ENCODE measurements around the gene PAK1.
A peak's percentile ranks its signal among the peaks of the same experiment; 100 is the strongest.

The PAK1 gene

DNA sequence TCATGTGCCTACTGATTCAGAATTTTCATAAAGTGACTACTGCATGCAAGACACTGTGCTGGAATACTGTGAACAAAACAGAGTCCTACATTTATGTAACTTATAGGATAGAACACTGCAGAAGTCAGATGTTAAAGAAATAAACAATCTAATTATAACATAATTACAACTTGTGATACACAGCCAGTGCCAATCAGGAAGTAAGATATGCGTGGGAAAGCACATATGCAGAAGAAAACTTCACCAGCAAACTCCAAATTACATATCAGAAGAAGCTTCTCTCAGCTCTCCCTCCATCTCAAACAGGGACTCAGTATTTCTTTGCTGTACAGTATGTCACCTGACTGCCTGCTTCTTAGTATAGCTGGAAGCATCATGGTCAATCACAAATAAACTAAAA lies 37.4 kb downstream of the PAK1 start:
- no peak for DNase-seq (ENCODE audit: low read depth in 2 of 2)

DNA sequence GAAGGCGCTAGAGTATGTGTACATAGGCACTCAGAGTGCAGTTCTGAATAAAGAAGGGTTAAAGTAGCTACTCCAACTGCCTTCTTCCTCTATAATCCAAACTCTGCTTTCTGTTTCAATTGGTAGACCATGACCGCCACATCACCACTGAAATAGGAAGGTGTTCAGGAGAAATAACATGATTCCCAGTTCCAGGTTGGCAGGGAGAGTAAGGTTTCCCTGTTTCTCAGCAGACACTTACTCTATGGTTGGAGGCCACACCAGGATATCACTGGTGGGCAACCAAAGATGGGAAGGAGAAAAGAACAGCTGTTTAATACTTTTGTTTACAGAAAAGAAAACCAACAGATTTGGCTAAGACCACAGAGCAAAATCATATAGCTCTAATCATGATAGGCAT lies 37.9 kb downstream of the PAK1 start:
- no peak for DNase-seq (ENCODE audit: low read depth in 2 of 2)

DNA sequence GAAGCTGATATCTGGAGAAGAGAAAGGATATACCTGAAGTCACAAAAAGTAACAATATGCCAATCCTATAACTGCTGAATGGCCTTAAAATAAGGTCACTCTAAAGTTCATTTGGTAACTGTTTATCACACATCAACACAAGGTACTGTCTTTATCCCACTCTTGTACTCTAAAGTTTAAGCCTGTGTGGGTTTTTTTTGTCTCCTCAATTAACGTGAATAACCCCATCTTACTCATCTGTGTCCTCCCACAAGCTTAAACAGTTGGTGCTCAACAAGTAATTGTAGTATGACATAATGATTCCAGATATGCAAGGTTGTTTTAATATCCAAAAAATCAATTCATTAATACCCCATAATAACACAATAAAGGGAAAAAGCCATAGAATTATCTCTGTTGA lies 42.1 kb downstream of the PAK1 start:
- no peak for DNase-seq (ENCODE audit: low read depth in 2 of 2)

DNA sequence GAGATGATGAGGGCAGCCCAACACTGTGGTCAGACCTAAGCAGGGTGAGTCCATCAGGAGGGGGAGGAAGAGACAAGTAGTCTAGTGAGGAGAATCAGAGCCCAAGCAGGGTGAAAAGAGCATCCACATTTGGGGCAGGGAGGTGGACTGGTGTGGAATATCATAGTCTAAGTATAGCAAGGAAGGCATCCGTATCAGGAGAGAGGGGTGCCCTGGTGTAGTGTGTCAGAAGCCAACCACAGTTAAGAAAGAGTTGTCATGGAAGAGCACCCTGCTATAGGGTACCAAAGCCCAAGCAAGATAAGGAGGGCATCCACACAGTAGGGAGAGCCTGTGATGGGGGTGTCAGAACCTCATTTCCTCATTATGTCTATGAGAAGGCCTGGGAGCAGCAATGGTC lies 45.3 kb downstream of the PAK1 start:
- DNase-seq (ENCODE audit: low read depth in 2 of 2) = no peak

DNA sequence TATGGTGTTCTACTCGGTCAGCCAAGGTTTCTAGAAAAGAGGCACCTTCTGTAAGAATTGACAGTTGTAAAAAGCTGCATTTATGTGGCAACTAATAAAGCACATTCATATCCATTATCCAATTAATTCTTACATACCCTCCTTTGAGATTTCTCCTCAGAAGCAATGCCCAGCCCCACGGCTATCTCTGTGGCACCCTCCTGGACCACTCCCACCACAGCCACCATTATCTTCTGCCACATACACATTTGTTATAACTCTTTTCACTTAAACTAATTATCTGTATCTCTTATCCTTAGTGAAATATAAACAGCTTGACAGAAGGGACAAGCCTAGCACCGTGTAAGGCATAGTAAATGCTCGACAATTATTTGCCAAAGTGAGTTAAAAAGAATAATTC lies 48.5 kb downstream of the PAK1 start:
- DNase-seq (ENCODE audit: low read depth in 2 of 2) = no peak

DNA sequence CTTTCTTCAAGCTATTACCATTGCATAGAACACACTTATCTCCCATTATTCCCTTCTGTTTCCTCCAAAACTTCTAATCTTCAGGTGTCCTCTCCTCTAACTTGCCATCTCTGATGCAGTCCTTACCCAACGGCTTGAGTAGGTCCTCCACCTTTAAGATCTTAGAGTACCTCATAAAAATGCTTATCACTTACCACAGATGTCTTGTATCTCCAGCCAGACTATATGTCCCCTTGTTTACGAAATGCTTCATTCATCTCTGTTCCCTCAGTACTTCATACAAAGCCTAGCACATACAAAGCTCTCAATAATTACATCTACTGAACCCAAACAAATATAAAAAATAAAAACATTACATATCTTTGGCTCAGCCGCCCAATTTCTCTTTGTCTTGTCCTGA lies 49.2 kb downstream of the PAK1 start:
- DNase-seq (ENCODE audit: low read depth in 2 of 2) = no peak

- no peak for DNase-seq (ENCODE audit: low read depth in 2 of 2)
Measured at GRCh38 chr11:77423624-77424023, 50.3 kb downstream of the PAK1 start.

DNA sequence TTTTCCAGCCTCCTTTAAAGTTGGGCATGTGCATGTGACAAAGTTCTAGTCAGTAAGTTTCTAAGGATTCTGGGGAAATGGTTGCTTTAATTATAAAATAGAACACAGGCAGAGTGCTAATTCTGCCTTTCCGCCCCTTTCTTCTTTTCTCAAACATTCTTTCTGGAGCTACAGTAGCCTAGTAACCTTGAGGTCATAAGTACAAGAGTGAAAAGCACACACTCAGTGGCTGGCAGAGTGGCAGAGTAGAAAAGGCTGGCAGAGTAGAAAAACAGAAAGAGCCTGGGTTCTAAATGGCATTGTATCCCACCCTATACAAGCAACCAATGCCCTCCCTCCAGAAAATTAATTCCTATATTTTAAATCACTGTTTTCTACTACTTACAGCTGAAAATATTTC lies 51.2 kb downstream of the PAK1 start:
- DNase-seq (ENCODE audit: low read depth in 2 of 2) = no peak

- DNase-seq (ENCODE audit: low read depth in 2 of 2) = no peak
Measured at GRCh38 chr11:77421041-77421723, 52.7 kb downstream of the PAK1 start.

- DNase-seq (ENCODE audit: low read depth in 2 of 2) = no peak
Measured at GRCh38 chr11:77418971-77419597, 54.8 kb downstream of the PAK1 start.

- DNase-seq (ENCODE audit: low read depth in 2 of 2) = no peak
Measured at GRCh38 chr11:77418155-77418970, 55.5 kb downstream of the PAK1 start.

GRCh38 chr11:77416357-77416756 lies 57.5 kb downstream of the PAK1 start:
- DNase-seq (ENCODE audit: low read depth in 2 of 2) = no peak

- no peak for DNase-seq (ENCODE audit: low read depth in 2 of 2)
Measured at GRCh38 chr11:77413850-77414460, 59.9 kb downstream of the PAK1 start.

DNA sequence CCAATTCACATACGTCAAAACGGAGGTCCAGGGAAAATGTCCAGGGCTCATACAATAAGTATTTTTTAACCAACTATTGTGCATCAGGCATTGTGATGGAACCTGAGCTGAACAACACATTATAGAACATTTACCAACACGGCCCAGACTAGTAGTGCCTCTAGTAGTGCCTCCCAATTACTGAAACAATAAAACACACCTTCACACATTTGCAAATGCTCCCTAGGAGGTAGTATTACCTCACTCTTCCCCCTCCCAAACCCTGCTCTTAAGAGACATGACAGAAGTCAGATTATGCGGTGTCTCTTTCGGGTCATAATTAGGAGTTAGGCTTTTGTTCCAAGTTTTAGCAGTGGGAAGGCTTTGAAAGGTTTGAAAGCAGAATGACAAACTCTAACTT lies 61.1 kb downstream of the PAK1 start:
- no peak for DNase-seq (ENCODE audit: low read depth in 2 of 2)

- peak; percentile 46 to 60 for DNase-seq (ENCODE audit: low read depth in 2 of 2)
Measured at GRCh38 chr11:77411717-77412441, 62.0 kb downstream of the PAK1 start.

DNA sequence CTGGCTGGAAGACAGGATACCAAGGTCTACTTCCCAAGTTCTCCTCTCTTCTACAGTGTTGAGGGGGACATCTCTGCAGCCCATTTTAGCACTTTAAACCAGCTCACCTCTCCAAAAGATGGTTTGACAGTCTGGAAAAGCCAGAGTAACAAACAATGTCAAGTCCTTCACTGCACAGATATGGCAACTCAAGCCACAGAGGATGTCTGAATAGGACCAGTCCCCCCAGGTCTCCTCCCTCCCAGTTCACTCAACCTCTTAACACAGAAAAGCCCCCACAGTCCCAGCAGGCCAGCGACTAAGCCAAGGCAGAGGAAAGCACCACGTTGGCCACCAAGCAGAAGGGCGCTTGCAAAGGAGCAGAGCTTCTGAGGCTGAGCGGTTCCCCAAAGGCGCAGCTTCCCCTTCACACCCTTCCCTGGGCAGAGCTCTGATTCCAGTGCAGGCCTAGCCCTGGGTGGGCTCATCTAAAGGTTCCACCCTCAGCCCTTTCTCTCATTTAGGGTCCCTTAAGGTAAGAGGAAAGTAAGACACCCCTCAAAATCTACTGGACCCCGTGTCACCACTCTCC lies 62.7 kb downstream of the PAK1 start:
- DNase-seq (ENCODE audit: low read depth in 2 of 2) = no peak

DNA sequence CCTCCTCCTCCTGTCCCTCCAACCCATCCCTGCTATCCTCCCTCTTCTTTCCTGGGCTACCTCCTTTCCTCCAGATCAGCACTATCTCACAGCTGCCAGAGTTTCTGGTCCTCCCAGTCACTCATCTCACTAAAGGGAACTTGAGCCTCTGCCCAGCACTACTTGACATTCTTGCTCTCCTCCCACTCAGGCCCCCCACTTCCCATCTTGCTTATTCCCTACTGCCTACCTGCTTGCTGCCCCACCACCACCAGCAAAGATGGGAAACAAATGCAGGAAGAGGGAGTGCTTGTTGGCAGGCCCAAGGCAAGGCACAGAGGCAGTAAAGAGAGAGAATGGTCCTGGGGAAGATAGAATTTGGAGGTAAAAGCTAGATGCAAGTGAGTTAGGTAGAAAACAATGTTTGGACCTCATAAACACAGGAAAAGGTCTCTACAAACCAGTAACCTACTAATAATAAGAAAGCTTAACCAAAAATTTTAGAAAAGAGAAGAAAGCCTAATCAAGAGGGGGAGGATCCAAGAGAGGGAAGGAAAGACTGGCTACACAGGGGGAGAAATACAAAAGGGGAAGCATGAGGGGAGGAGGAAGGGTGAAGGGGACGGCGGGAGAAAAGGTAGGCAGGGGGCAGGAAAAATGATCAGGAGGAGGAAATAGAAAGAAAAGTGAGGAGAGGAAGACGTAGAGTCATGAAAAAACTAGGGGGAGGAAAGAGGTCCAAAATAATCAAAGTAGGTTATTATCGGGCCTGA lies 63.6 kb downstream of the PAK1 start:
- no peak for DNase-seq (ENCODE audit: low read depth in 2 of 2)

DNA sequence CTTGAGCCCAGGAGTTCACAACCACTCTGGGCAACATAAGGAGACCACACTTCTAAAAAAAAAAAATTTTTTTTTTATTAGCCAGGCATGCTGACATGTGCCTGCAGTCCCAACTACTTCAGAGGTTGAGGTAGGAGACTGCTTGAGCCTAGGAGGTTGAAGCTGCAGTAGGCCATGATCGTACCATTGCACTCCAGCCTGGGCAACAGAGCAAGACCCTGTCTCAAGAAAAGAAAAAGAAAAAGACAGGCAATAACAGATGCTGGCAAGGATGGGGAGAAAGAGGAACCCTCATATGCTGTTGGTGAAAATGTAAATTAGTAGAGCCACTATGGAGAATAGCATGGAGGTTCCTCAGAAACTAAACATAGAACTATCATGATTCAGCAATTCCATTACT lies 64.8 kb downstream of the PAK1 start:
- no peak for DNase-seq (ENCODE audit: low read depth in 2 of 2)

- DNase-seq (ENCODE audit: low read depth in 2 of 2) = no peak
Measured at GRCh38 chr11:77407613-77408012, 66.3 kb downstream of the PAK1 start.

DNA sequence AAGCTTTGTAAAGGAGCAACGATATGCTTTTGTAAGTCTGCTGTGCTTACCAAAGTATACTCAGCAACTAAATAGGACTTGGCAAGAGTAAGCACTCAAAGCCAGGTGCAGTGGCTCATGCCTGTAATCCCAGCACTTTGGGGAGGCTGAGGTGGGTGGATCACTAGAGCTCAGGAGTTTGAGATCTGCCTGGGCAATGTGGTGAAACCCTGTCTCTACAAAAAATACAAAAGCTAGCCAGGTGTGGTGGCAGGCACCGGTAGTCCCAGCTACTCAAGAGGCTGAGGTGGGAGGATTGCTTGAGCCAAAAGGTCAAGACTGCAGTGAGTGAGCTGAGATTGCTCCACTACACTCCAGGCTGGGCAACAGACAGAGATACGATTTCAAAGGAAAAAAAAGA lies 67.5 kb downstream of the PAK1 start:
- DNase-seq (ENCODE audit: low read depth in 2 of 2) = no peak

- no peak for DNase-seq (ENCODE audit: low read depth in 2 of 2)
Measured at GRCh38 chr11:77403211-77403610, 70.7 kb downstream of the PAK1 start.

Data from stimulated activated CD8-positive, alpha-beta memory T cell treated with anti-CD3 and anti-CD28 coated beads, Interleukin-2, amount 100 ng/mL, for 1 hour (primary cell).